WTC11 (cell line): ENCODE data around the gene PRSS8. TPM values are rescaled to one million over a fixed set of nuclear protein-coding genes. Genes with fewer than 3 reads are reported as not detected.

Source experiments
- ATAC-seq: fragments of 200-7000 bp; cut with Tn5 transposase; 2 replicates; pipeline ENCODE4 v1.10.0; 2021; ENCODE audit warnings: mild to moderate bottlenecking, moderate library complexity
- CTCF ChIA-PET: fragments of 300-600 bp; sonication (Branson Sonifier 250); formaldehyde crosslinking; loops from one replicate; lab custom pipeline; 2021; ENCODE audit warnings: antibody characterized with exemption; lab: Charles Lee
- POLR2A ChIA-PET: fragments of 350-600 bp; sonication (Branson Sonifier 250); formaldehyde crosslinking; loops from one replicate; lab custom pipeline; 2021; ENCODE audit warnings: antibody characterized with exemption; lab: Charles Lee
- DNase-seq: peaks from one replicate; pipeline ENCODE4 v3.0.0; 2021; ENCODE audit warnings: low spot score
- H3K27ac Mint-ChIP-seq: 2 replicates; pipeline ENCODE4 v1.8.0; 2021; ENCODE audit warnings: mixed read lengths
- H3K27me3 Mint-ChIP-seq: 2 replicates; pipeline ENCODE4 v1.8.0; 2021; ENCODE audit warnings: low read depth, mild to moderate bottlenecking, moderate library complexity, mixed read lengths
- H3K36me3 Mint-ChIP-seq: 2 replicates; pipeline ENCODE4 v1.8.0; 2021; ENCODE audit warnings: mixed read lengths
- H3K4me1 Mint-ChIP-seq: 2 replicates; pipeline ENCODE4 v1.8.0; 2022; ENCODE audit warnings: mixed read lengths
- H3K4me3 Mint-ChIP-seq: 2 replicates; pipeline ENCODE4 v1.8.0; 2021; ENCODE audit warnings: mild to moderate bottlenecking, moderate library complexity, mixed read lengths
- H3K9me3 Mint-ChIP-seq: 2 replicates; pipeline ENCODE4 v1.8.0; 2021; ENCODE audit warnings: mixed read lengths
- AFF4 ChIP-seq: sonication (generic); formaldehyde crosslinking; IDR thresholded peaks from 2 replicates; pipeline ENCODE4 v1.8.1; 2023; ENCODE audit warnings: mild to moderate bottlenecking, missing genetic modification reagents, borderline replicate concordance
- E2F1 ChIP-seq: sonication (generic); formaldehyde crosslinking; IDR thresholded peaks from 2 replicates; pipeline ENCODE4 v1.8.0; 2022; ENCODE audit warnings: mild to moderate bottlenecking, missing genetic modification reagents
- ESRRA ChIP-seq: sonication (generic); formaldehyde crosslinking; IDR thresholded peaks from 2 replicates; pipeline ENCODE4 v1.8.1; 2022; ENCODE audit warnings: mild to moderate bottlenecking, missing genetic modification reagents, borderline replicate concordance
- ETV6 ChIP-seq: sonication (generic); formaldehyde crosslinking; IDR thresholded peaks from 2 replicates; pipeline ENCODE4 v1.8.1; 2022; ENCODE audit warnings: mild to moderate bottlenecking, missing genetic modification reagents
- FOXJ3 ChIP-seq: sonication (generic); formaldehyde crosslinking; IDR thresholded peaks from 2 replicates; pipeline ENCODE4 v1.9.0; 2021; ENCODE audit warnings: missing genetic modification reagents, mild to moderate bottlenecking, borderline replicate concordance
- FOXP1 ChIP-seq: sonication (generic); formaldehyde crosslinking; IDR thresholded peaks from 2 replicates; pipeline ENCODE4 v1.8.0; 2022; ENCODE audit warnings: missing genetic modification reagents, mild to moderate bottlenecking, moderate library complexity, borderline replicate concordance
- HMGA2 ChIP-seq: fragments of 250-450 bp; sonication (Bioruptor Pico); IDR thresholded peaks from 2 replicates; pipeline ENCODE4 v1.4.0; 2021; ENCODE audit warnings: mild to moderate bottlenecking, moderate library complexity
- JAZF1 ChIP-seq: fragments of 250-450 bp; sonication (Bioruptor Pico); IDR thresholded peaks from 2 replicates; pipeline ENCODE4 v1.9.0; 2021; ENCODE audit warnings: moderate library complexity, mild to moderate bottlenecking, inconsistent platforms
- JUN ChIP-seq: sonication (generic); formaldehyde crosslinking; IDR thresholded peaks from 2 replicates; pipeline ENCODE4 v1.8.0; 2023; ENCODE audit warnings: mild to moderate bottlenecking, missing genetic modification reagents
- NFATC4 ChIP-seq: fragments of 250-450 bp; sonication (Bioruptor Pico); IDR thresholded peaks from 2 replicates; pipeline ENCODE4 v1.9.0; 2021; ENCODE audit warnings: mild to moderate bottlenecking
- NFYB ChIP-seq: sonication (generic); formaldehyde crosslinking; conservative IDR thresholded peaks from 2 replicates; pipeline ENCODE4 v1.8.0; 2022; ENCODE audit warnings: low read depth, missing genetic modification reagents
- OVOL2 ChIP-seq: fragments of 250-450 bp; sonication (Bioruptor Pico); IDR thresholded peaks from 2 replicates; pipeline ENCODE4 v1.9.0; 2021; ENCODE audit warnings: mild to moderate bottlenecking, borderline replicate concordance
- SMAD3 ChIP-seq: sonication (generic); formaldehyde crosslinking; IDR thresholded peaks from 2 replicates; pipeline ENCODE4 v1.8.0; 2022; ENCODE audit warnings: missing genetic modification reagents, mild to moderate bottlenecking, borderline replicate concordance
- SOX15 ChIP-seq: fragments of 250-450 bp; sonication (Bioruptor Pico); IDR thresholded peaks from 2 replicates; pipeline ENCODE4 v1.9.0; 2021; ENCODE audit warnings: mild to moderate bottlenecking
- STAT6 ChIP-seq: sonication (generic); formaldehyde crosslinking; conservative IDR thresholded peaks from 2 replicates; pipeline ENCODE4 v1.8.1; 2023; ENCODE audit warnings: mild to moderate bottlenecking, low read depth, missing genetic modification reagents, moderate library complexity
- TCF7 ChIP-seq: sonication (generic); formaldehyde crosslinking; IDR thresholded peaks from 2 replicates; pipeline ENCODE4 v1.8.0; 2022; ENCODE audit warnings: mild to moderate bottlenecking, low read depth, missing genetic modification reagents, moderate library complexity
- ZNF263 ChIP-seq: sonication (generic); formaldehyde crosslinking; IDR thresholded peaks from 2 replicates; pipeline ENCODE4 v1.8.1; 2022; ENCODE audit warnings: low read depth, mild to moderate bottlenecking, moderate library complexity, missing genetic modification reagents
- ZNF396 ChIP-seq: fragments of 250-450 bp; sonication (Bioruptor Pico); IDR thresholded peaks from 2 replicates; pipeline ENCODE4 v1.8.0; 2021; ENCODE audit warnings: mild to moderate bottlenecking, moderate library complexity, borderline replicate concordance
- ZNF416 ChIP-seq: fragments of 250-450 bp; sonication (Bioruptor Pico); IDR thresholded peaks from 2 replicates; pipeline ENCODE4 v1.9.0; 2021; ENCODE audit warnings: mild to moderate bottlenecking, inconsistent platforms
- ZNF423 ChIP-seq: fragments of 250-450 bp; sonication (Bioruptor Pico); IDR thresholded peaks from 2 replicates; pipeline ENCODE4 v2.1.2; 2022; ENCODE audit warnings: mild to moderate bottlenecking, moderate library complexity
- ZNF671 ChIP-seq: fragments of 250-450 bp; sonication (Bioruptor Pico); IDR thresholded peaks from 2 replicates; pipeline ENCODE4 v1.8.0; 2021; ENCODE audit warnings: mild to moderate bottlenecking
- total RNA-seq: library from RNA; stranded (reverse); gene quantifications from 3 replicates; pipeline ENCODE4 v1.2.3, GENCODE V29; 2021
- TF ChIP-seq, protein P1 (sequence below): sonication (generic); formaldehyde crosslinking; IDR thresholded peaks from 2 replicates; pipeline ENCODE4 v1.8.1; 2023; ENCODE audit warnings: mild to moderate bottlenecking, missing genetic modification reagents
- TF ChIP-seq, protein P2 (sequence below): sonication (generic); formaldehyde crosslinking; conservative IDR thresholded peaks from 2 replicates; pipeline ENCODE4 v1.8.1; 2022; ENCODE audit warnings: mild to moderate bottlenecking, missing genetic modification reagents

PRSS8 gene
- total RNA-seq, 1 experiment from 2014 or later, result 78.8 TPM

GRCh38 chr16:31143011-31143693 is 7.6 kb upstream of the PRSS8 start (continued):
- TF ChIP-seq, protein P1, sequence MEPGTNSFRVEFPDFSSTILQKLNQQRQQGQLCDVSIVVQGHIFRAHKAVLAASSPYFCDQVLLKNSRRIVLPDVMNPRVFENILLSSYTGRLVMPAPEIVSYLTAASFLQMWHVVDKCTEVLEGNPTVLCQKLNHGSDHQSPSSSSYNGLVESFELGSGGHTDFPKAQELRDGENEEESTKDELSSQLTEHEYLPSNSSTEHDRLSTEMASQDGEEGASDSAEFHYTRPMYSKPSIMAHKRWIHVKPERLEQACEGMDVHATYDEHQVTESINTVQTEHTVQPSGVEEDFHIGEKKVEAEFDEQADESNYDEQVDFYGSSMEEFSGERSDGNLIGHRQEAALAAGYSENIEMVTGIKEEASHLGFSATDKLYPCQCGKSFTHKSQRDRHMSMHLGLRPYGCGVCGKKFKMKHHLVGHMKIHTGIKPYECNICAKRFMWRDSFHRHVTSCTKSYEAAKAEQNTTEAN, result 0 out of 2 replicates have a peak, but pooled peaks have one; percentile 35
- TF ChIP-seq STAT6 (CRISPR knock-in tag) (no peak), ZNF416 (no peak), ZNF423 (CRISPR knock-in tag) (no peak), NFATC4 (CRISPR knock-in tag) (no peak), HMGA2 (CRISPR knock-in tag) (no peak)

GRCh38 chr16:31142109-31143010 is 6.8 kb upstream of the PRSS8 start:
- Mint-ChIP-seq H3K27me3 (peaks cover 41% of the 10 kb centered on the region), H3K4me3 (peak overlapping the region; percentile 63), H3K36me3 (no peaks in the 10 kb centered on the region), H3K9me3 (no peaks in the 10 kb centered on the region), H3K4me1 (peaks cover 33% of the 10 kb centered on the region), H3K27ac (peak overlapping the region; percentile 91)
- CTCF ChIA-PET, result interaction anchor here (0.5 to 3.0 kb wide), 64 partner anchors 8 to 731 kb away, joined by 3 to 58 read pairs (median 5); partner anchors contain the start of genes ARMC5, BCKDK, DCTPP1 and FUS
- DNase-seq, result peak; percentile 100
- POLR2A ChIA-PET, result interaction anchor here (0.6 to 2.7 kb wide), 9 partner anchors 12 to 100 kb away, joined by 3 to 37 read pairs (median 6); partner anchors contain the start of genes FUS, KAT8, PYCARD and ZNF646
- peak; percentile 91 for ATAC-seq
- TF ChIP-seq SMAD3 (CRISPR knock-in tag), result no peak; the same call in 1 of the 2 replicates
- no peak for TF ChIP-seq ZNF671 (CRISPR knock-in tag)
- no peak for TF ChIP-seq AFF4 (CRISPR knock-in tag)
- TF ChIP-seq OVOL2 (CRISPR knock-in tag), result no peak
- TF ChIP-seq, protein P2, sequence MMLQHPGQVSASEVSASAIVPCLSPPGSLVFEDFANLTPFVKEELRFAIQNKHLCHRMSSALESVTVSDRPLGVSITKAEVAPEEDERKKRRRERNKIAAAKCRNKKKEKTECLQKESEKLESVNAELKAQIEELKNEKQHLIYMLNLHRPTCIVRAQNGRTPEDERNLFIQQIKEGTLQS, result no peak
- TF ChIP-seq E2F1 (CRISPR knock-in tag), result peak; percentile 83; the same call in 1 of the 2 replicates
- no peak for TF ChIP-seq ZNF396 (CRISPR knock-in tag)
- TF ChIP-seq JAZF1, result no peak
- TF ChIP-seq, protein P1, result peak; percentile 78; the same call in 1 of the 2 replicates
- no peak for TF ChIP-seq ZNF423 (CRISPR knock-in tag)
- peak; percentile 98 for TF ChIP-seq FOXP1 (CRISPR knock-in tag)
- peak; percentile 54; the same call in 1 of the 2 replicates for TF ChIP-seq ZNF263 (CRISPR knock-in tag)
- TF ChIP-seq ETV6, result peak; percentile 71; the same call in 1 of the 2 replicates
- peak; percentile 98 for TF ChIP-seq JUN (CRISPR knock-in tag)
- TF ChIP-seq TCF7, result peak; percentile 97
- peak; percentile 53; the same call in 1 of the 2 replicates for TF ChIP-seq NFYB
- TF ChIP-seq ESRRA (CRISPR knock-in tag), result peak; percentile 93
- no peak for TF ChIP-seq FOXJ3
- no peak for TF ChIP-seq SOX15 (CRISPR knock-in tag)
